RWPE1 (cell line): ENCODE measurements around the gene TRABD2B.

Experiments
- CTCF ChIA-PET: fragments of 350-600 bp; sonication (Branson Sonifier 250); formaldehyde crosslinking; extraction: SDS; loops from one replicate; lab custom pipeline; 2021; lab: Yijun Ruan, JAX
- POLR2A ChIA-PET: fragments of 400-600 bp; formaldehyde crosslinking; extraction: SDS; loops from one replicate; lab custom pipeline; 2020; ENCODE audit warnings: antibody characterized with exemption; ENCODE audit not compliant: low non-redundant PET; lab: Yijun Ruan, JAX
- DNase-seq: peaks from one replicate; pipeline ENCODE4 v3.0.0; 2012; ENCODE audit warnings: low spot score
- H3K27ac ChIP-seq: fragments of 450-650 bp; 2 replicates; pipeline ENCODE4 v1.5.1; 2017
- TF ChIP-seq, protein P1 (sequence below): fragments of 450-650 bp; conservative IDR thresholded peaks from 2 replicates; pipeline ENCODE4 v1.5.1; 2017; ENCODE audit warnings: low read depth, mild to moderate bottlenecking

TRABD2B gene

DNA sequence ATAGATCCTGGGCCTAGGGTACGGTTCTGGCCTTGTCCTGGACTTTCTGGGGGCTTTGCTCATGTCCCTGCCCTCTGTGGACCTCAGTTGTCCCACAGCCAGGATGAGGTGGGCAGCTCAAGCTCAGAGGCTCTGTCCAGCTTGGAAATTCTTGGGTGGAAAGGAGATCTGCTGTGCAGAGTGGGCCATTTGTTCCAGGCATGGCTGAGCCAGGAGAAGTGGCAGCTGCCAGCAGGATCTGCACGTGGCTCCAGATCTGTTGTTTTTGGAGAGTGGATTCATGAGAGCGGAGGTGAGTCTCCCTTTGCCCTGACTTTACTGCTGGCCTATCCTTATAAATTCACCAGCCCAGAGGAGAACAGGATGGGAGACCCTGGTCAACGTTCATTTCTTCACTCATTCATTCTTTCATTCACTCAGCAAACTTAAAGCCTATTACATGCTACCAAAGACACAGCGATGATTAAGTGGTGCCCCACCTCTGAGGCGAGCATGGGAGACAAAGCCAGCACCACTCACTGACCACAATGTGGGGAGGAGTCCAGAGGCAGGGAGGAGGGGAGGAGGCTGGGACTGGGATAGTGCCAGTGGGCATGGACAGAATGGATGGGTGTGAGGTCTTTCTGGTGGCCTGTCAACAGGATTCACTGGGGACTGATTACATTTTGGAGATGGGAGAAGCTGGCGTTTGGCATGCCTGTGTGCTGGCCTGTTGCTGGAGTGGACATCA, 205.1 kb downstream of the TRABD2B start:
- no peak for DNase-seq
- no peak overlapping the region for H3K27ac ChIP-seq
- TF ChIP-seq, protein P1, sequence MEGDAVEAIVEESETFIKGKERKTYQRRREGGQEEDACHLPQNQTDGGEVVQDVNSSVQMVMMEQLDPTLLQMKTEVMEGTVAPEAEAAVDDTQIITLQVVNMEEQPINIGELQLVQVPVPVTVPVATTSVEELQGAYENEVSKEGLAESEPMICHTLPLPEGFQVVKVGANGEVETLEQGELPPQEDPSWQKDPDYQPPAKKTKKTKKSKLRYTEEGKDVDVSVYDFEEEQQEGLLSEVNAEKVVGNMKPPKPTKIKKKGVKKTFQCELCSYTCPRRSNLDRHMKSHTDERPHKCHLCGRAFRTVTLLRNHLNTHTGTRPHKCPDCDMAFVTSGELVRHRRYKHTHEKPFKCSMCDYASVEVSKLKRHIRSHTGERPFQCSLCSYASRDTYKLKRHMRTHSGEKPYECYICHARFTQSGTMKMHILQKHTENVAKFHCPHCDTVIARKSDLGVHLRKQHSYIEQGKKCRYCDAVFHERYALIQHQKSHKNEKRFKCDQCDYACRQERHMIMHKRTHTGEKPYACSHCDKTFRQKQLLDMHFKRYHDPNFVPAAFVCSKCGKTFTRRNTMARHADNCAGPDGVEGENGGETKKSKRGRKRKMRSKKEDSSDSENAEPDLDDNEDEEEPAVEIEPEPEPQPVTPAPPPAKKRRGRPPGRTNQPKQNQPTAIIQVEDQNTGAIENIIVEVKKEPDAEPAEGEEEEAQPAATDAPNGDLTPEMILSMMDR, result no peak
- CTCF ChIA-PET, result interaction anchor here (0.6 kb wide), 1 partner anchor 285 kb away, joined by 3 read pairs; no protein-coding TSS in a partner anchor
- POLR2A ChIA-PET, result no interaction called here

DNA sequence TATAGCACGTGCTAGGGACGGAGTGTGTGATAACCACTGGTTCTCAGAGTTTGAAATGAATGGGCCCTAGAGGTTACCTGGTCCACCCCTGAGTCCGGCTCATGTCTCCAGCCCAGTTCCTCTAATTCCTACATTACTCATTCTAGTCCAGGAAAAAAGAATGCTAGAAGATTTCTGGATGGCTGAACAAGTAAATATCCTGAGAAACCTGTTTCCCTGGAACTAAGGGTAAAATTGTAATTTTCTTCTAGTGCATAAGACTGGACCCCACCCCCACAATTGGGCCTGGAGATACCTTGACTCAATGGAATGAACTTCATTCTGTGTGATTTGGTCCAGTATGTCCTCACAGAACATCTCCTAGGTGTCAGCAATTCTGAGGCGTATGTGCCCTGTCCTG, 208.4 kb downstream of the TRABD2B start:
- TF ChIP-seq, protein P1, result no peak
- POLR2A ChIA-PET, result no interaction called here
- H3K27ac ChIP-seq, result no peak overlapping the region
- CTCF ChIA-PET, result no interaction called here
- DNase-seq, result no peak

DNA sequence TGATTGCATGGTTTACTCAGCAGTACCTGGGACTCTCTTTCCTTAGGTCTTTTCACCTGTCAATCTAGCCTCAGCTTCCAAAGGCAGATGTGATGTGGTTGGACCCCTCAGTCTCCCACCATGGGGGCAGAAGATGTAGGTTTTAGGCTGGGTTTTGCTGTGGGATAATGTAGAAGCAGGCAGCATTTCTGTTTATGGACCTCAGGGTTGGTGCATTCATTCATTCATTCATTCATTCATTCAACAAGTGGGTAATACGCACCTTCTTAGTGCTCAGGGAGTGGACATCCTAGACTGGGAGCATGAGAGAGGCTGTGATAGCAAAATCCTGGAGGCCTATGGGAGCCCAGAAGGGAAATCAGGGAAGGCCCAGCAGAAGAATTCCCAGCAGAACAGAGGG, 209.6 kb downstream of the TRABD2B start:
- TF ChIP-seq, protein P1, result no peak
- CTCF ChIA-PET, result no interaction called here
- POLR2A ChIA-PET, result no interaction called here
- no peak for DNase-seq
- no peak overlapping the region for H3K27ac ChIP-seq

DNA sequence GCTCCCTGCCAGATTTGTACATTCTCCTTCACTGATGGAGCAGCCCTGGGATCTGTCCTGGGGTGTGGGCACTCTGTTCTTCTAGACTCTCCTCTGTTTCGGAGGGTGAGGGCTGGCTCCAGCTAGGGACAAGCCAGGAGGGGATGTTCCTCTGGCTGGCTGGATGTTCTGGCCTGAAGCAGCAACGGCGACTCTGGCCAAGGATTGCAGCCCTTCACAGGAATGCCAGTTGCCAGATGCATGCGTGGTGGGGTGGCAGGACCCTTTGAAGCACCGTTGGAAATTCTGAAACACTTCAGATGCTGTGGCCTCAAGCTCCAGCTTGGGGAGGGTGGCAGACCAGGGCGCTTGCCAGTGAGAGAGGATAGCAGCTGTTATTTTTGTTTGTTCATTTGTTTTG, 210.9 kb downstream of the TRABD2B start:
- no peak for DNase-seq
- TF ChIP-seq, protein P1, result no peak
- CTCF ChIA-PET, result interaction anchor here (0.6 kb wide), 2 partner anchors 180 to 282 kb away, joined by 3 read pairs; no protein-coding TSS in a partner anchor
- no peak overlapping the region for H3K27ac ChIP-seq
- POLR2A ChIA-PET, result no interaction called here

DNA sequence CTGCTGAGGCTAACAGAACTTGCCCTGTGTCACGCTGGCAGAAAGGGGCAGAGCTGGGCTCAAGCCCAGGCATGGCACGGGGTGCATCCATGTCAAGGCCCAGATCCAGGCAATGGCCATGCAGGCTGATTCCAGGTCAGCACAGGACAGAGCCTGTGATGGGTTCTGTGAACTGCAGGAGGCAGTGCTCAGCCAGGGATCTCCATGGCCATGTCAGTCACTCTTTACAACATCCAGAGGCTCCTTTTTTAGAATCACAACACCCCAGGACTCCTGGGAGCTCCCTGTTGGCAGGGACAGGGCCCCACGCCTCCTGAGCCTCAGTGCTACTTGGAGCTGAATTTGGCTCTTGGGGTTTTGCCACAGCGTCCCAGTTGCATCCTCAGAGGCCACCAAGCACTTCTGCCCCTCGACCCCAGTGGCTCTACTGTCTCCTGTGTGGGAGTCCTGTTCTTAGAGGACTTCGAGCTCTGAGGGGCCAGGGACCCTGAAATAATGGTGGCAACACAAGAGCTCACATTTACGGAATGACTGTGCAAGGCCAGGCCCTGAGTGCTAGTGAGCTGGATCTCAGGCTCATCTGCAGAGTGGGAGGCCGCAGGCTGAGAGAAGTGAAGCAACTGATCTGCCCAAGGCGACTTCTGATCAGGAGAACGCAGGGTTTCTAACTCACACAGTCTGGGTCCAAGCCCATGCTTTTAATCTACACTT, 211.5 kb downstream of the TRABD2B start:
- TF ChIP-seq, protein P1, result no peak
- H3K27ac ChIP-seq, result no peak overlapping the region
- no peak for DNase-seq
- ChIA-PET CTCF (interaction anchor here (0.6 to 0.7 kb wide), 3 partner anchors 19 to 282 kb away, joined by 3 read pairs; no protein-coding TSS in a partner anchor), POLR2A (no interaction called here)

DNA sequence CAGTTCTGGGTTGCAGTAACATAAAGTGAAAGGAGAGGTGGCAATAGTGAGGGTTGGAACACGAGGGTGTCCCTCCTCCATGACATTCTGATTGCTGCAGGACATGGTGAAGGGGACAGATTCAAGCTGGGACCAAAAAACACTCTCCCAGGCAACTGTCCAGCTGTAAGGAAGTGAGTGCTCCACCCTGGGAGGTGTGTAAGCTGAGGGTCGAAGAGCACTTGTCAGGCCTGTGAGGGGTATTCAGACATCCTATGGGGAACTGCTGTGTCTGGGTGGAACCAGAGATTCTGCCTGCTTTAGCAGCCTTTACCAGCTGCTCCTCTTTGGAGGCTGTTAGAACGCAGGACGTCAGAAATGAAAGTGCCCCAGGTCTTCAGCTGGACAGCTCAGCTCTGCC, 212.1 kb downstream of the TRABD2B start:
- POLR2A ChIA-PET, result no interaction called here
- TF ChIP-seq, protein P1, result no peak
- CTCF ChIA-PET, result interaction anchor here (0.7 kb wide), 1 partner anchor 19 kb away, joined by 3 read pairs; no protein-coding TSS in a partner anchor

More for the DNA sequence above, 212.1 kb downstream of the TRABD2B start:
- DNase-seq, result no peak
- no peak overlapping the region for H3K27ac ChIP-seq
